HEK293 (cell line): ENCODE results near the gene HAND1.

Experiments
- MZF1 ChIP-seq: fragments of 450-650 bp; formaldehyde crosslinking; IDR thresholded peaks from 2 replicates; pipeline ENCODE4 v1.5.1; 2017; ENCODE audit warnings: missing biosample characterization, missing genetic modification characterization, borderline replicate concordance
- RBAK ChIP-seq: fragments of 450-650 bp; formaldehyde crosslinking; IDR thresholded peaks from 2 replicates; pipeline ENCODE4 v1.5.1; 2016; ENCODE audit warnings: missing biosample characterization, missing genetic modification characterization
- ZBTB20 ChIP-seq: fragments of 450-650 bp; formaldehyde crosslinking; IDR thresholded peaks from 2 replicates; pipeline ENCODE4 v1.5.1; 2016; ENCODE audit warnings: missing biosample characterization, missing genetic modification characterization
- ZNF140 ChIP-seq: fragments of 450-650 bp; formaldehyde crosslinking; IDR thresholded peaks from 2 replicates; pipeline ENCODE4 v1.5.1; 2016; ENCODE audit warnings: missing biosample characterization, missing genetic modification characterization
- ZNF174 ChIP-seq: fragments of 450-650 bp; formaldehyde crosslinking; IDR thresholded peaks from 2 replicates; pipeline ENCODE4 v1.5.0; 2017; ENCODE audit warnings: missing biosample characterization, mild to moderate bottlenecking, missing genetic modification characterization
- ZNF274 ChIP-seq, 2 experiments: fragments of 200-500 bp in 1 of 2; fragments of 450-650 bp in 1 of 2; sonication (Bioruptor generic) in 1 of 2; formaldehyde crosslinking in 1 of 2; IDR thresholded peaks; 2 replicates each; pipeline versions ENCODE4 v1.5.1 to v1.6.1; 2014 to 2016; ENCODE audit warnings: borderline replicate concordance in 1 of 2, inconsistent platforms in 1 of 2, low read length in 1 of 2, missing biosample characterization in 1 of 2, missing genetic modification characterization in 1 of 2
- ZNF433 ChIP-seq: fragments of 450-650 bp; formaldehyde crosslinking; IDR thresholded peaks from 2 replicates; pipeline ENCODE4 v1.5.1; 2016; ENCODE audit warnings: missing biosample characterization, missing genetic modification characterization, low read depth
- ZNF660 ChIP-seq: fragments of 450-650 bp; IDR thresholded peaks from 2 replicates; pipeline ENCODE4 v1.5.1; 2018; ENCODE audit warnings: missing biosample characterization, mild to moderate bottlenecking, missing genetic modification characterization
- TF ChIP-seq, protein P1 (sequence below): fragments of 450-650 bp; formaldehyde crosslinking; IDR thresholded peaks from 2 replicates; pipeline ENCODE4 v1.5.1; 2016; ENCODE audit warnings: missing biosample characterization, missing genetic modification characterization
- TF ChIP-seq, protein P2 (sequence below): fragments of 450-650 bp; formaldehyde crosslinking; IDR thresholded peaks from 2 replicates; pipeline ENCODE4 v1.5.1; 2016; ENCODE audit warnings: missing biosample characterization, missing genetic modification characterization

DNA sequence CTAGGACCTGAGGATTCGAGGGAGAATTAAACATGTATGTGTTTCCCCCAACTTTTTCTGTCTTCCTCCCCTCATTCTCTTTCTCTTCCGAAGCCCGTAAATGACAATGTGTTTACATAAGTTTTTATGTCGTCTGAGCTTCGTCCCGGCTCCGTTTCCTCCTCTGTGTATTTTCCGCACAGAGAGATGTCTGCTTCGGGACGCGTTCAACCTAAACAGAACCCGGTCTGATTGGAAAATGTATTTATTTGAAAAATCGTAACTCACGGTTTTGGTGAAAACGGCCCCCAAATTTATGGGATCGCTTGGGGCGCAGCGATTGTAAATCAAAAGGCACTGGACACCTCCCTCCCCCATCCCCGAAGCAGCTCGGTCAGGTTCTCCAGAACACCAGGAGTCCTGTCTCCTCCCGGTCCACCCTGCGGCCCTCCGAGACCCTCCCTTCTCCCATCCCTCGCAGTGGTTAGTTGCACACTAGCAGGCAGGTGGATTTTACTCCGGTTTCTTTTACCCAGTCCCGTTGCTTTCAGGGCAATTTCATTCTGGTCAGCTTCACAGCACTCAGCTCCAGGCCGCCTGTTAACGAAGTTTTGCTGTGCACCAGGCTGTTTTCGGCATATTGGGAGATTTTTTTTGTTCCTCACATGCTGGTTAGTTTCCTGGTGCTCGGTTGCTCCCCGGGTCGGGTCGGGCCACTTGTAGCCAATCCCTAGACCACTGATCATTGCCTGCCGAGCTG, 5.8 kb upstream of the HAND1 start:
- TF ChIP-seq, protein P1, sequence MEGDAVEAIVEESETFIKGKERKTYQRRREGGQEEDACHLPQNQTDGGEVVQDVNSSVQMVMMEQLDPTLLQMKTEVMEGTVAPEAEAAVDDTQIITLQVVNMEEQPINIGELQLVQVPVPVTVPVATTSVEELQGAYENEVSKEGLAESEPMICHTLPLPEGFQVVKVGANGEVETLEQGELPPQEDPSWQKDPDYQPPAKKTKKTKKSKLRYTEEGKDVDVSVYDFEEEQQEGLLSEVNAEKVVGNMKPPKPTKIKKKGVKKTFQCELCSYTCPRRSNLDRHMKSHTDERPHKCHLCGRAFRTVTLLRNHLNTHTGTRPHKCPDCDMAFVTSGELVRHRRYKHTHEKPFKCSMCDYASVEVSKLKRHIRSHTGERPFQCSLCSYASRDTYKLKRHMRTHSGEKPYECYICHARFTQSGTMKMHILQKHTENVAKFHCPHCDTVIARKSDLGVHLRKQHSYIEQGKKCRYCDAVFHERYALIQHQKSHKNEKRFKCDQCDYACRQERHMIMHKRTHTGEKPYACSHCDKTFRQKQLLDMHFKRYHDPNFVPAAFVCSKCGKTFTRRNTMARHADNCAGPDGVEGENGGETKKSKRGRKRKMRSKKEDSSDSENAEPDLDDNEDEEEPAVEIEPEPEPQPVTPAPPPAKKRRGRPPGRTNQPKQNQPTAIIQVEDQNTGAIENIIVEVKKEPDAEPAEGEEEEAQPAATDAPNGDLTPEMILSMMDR (tag by site-specific recombination) = no peak
- TF ChIP-seq ZNF140 (tag by site-specific recombination) (no peak), ZNF660 (tag by site-specific recombination) (no peak), ZNF274 (IDR thresholded peaks at IDR 0.05; ENCODE audit: low read length) (no peak), ZNF274 (tag by site-specific recombination; IDR thresholded peaks at IDR 0.05; ENCODE audit: borderline replicate concordance) (no peak), RBAK (tag by site-specific recombination) (no peak), MZF1 (no peak), ZNF174 (tag by site-specific recombination) (no peak), ZNF433 (tag by site-specific recombination) (no peak), ZBTB20 (no peak)
- TF ChIP-seq, protein P2, sequence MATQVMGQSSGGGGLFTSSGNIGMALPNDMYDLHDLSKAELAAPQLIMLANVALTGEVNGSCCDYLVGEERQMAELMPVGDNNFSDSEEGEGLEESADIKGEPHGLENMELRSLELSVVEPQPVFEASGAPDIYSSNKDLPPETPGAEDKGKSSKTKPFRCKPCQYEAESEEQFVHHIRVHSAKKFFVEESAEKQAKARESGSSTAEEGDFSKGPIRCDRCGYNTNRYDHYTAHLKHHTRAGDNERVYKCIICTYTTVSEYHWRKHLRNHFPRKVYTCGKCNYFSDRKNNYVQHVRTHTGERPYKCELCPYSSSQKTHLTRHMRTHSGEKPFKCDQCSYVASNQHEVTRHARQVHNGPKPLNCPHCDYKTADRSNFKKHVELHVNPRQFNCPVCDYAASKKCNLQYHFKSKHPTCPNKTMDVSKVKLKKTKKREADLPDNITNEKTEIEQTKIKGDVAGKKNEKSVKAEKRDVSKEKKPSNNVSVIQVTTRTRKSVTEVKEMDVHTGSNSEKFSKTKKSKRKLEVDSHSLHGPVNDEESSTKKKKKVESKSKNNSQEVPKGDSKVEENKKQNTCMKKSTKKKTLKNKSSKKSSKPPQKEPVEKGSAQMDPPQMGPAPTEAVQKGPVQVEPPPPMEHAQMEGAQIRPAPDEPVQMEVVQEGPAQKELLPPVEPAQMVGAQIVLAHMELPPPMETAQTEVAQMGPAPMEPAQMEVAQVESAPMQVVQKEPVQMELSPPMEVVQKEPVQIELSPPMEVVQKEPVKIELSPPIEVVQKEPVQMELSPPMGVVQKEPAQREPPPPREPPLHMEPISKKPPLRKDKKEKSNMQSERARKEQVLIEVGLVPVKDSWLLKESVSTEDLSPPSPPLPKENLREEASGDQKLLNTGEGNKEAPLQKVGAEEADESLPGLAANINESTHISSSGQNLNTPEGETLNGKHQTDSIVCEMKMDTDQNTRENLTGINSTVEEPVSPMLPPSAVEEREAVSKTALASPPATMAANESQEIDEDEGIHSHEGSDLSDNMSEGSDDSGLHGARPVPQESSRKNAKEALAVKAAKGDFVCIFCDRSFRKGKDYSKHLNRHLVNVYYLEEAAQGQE (tag by site-specific recombination) = no peak
